Suprapubic skin (tissue), 4 donors: Measurements from ENCODE around the gene CDC42EP5.

Experiments
- CTCF ChIP-seq, 2 donors: fragments of 200-600 bp in 1 of 2; fragments of 450-650 bp in 1 of 2; sonication (generic) in 1 of 2; IDR thresholded peaks; one replicate each; pipeline ENCODE4 v1.5.1; 2016 to 2019; ENCODE audit warnings: antibody characterized with exemption in 2 of 2, mild to moderate bottlenecking in 1 of 2, moderate library complexity in 1 of 2
- EP300 ChIP-seq: sonication (generic); formaldehyde crosslinking; IDR thresholded peaks from one replicate; pipeline ENCODE4 v1.6.1; 2017; ENCODE audit warnings: antibody characterized with exemption
- POLR2A ChIP-seq, 2 donors: fragments of 450-650 bp; IDR thresholded peaks; one replicate each; pipeline ENCODE4 v1.6.1; 2017; ENCODE audit warnings: antibody characterized with exemption in 2 of 2, mild to moderate bottlenecking in 2 of 2, moderate library complexity in 2 of 2
- POLR2AphosphoS5 ChIP-seq, 3 donors: sonication (generic); formaldehyde crosslinking; IDR thresholded peaks; one replicate each; pipeline ENCODE4 v1.6.1; 2017; ENCODE audit warnings: antibody characterized with exemption in 3 of 3

GRCh38 chr19:54429545-54430227 lies 43.4 kb downstream of the CDC42EP5 start:
- TF ChIP-seq CTCF (IDR thresholded peaks at IDR 0.05) (no peak), POLR2A (IDR thresholded peaks at IDR 0.05) (no peak), EP300 (no peak), POLR2AphosphoS5 (IDR thresholded peaks at IDR 0.05) (no peak)
